Spleen (tissue), 13 donors: Measurements from ENCODE around the gene TENM3. TPM values are rescaled to one million over a fixed set of nuclear protein-coding genes. Genes with fewer than 3 reads are reported as not detected.
"Not testable (repeated sequence)": the region's sequence is repeated elsewhere in the genome, so short reads cannot be mapped to it uniquely, and the experiment has no call there.

ENCODE experiments used
- DNase-seq: peaks from one replicate; pipeline ENCODE4 v3.0.0-alpha.2; 2020
- H3K27ac ChIP-seq, 8 donors: fragments of 200-600 bp; sonication (generic) in 7 of 8; 1 replicate in 4 of 8; 2 replicates in 4 of 8; pipeline versions ENCODE4 v1.5.0 to v1.8.0; 2016 to 2021; ENCODE audit warnings: inconsistent platforms in 4 of 8, mild to moderate bottlenecking in 4 of 8, moderate library complexity in 1 of 8
- H3K27me3 ChIP-seq, 7 donors: fragments of 200-600 bp; sonication (generic) in 6 of 7; replicated peaks in 1 of 7; 1 replicate in 4 of 7; 2 replicates in 3 of 7; pipeline versions ENCODE4 v1.5.0 to v1.8.0; 2016 to 2021; ENCODE audit warnings: inconsistent platforms in 3 of 7, mild to moderate bottlenecking in 1 of 7
- H3K36me3 ChIP-seq, 6 donors: fragments of 200-600 bp; sonication (generic) in 5 of 6; 1 replicate in 4 of 6; 2 replicates in 2 of 6; pipeline versions ENCODE4 v1.5.0 to v1.8.0; 2016 to 2021; ENCODE audit warnings: inconsistent platforms in 2 of 6
- H3K4me1 ChIP-seq, 6 donors: fragments of 200-600 bp; sonication (generic) in 5 of 6; 1 replicate in 3 of 6; 2 replicates in 3 of 6; pipeline versions ENCODE4 v1.5.0 to v1.8.0; 2016 to 2021; ENCODE audit warnings: inconsistent platforms in 3 of 6
- H3K4me3 ChIP-seq, 8 donors: fragments of 200-600 bp; sonication (generic) in 7 of 8; 1 replicate in 4 of 8; 2 replicates in 4 of 8; pipeline versions ENCODE4 v1.5.0 to v1.8.0; 2016 to 2021; ENCODE audit warnings: inconsistent platforms in 4 of 8, mild to moderate bottlenecking in 4 of 8, moderate library complexity in 2 of 8
- H3K9me3 ChIP-seq, 8 donors: fragments of 200-600 bp; sonication (generic) in 7 of 8; 1 replicate in 4 of 8; 2 replicates in 4 of 8; pipeline versions ENCODE4 v1.5.0 to v1.8.0; 2016 to 2021; ENCODE audit warnings: inconsistent platforms in 4 of 8
- POLR2A ChIP-seq, 3 donors: fragments of 450-650 bp; IDR thresholded peaks; one replicate each; pipeline ENCODE4 v1.5.1; 2017; ENCODE audit warnings: antibody characterized with exemption in 3 of 3, mild to moderate bottlenecking in 1 of 3
- POLR2AphosphoS5 ChIP-seq, 3 donors: sonication (generic); formaldehyde crosslinking; IDR thresholded peaks; one replicate each; pipeline ENCODE4 v1.5.1; 2017; ENCODE audit warnings: antibody characterized with exemption in 3 of 3
- WGBS, 5 donors: extraction: QIAGEN DNeasy Blood & Tissue Kit in 3 of 5; methylation state at CpG; one replicate each; pipeline versions ENCODE4 v1.1.5 to v1.1.7; 2013 to 2018; 5-methylcytosine and 5-hydroxymethylcytosine counted together
- intact Hi-C: fragments of 100-400 bp; cut with DNase I; formaldehyde crosslinking; loops from one replicate; pipeline ENCODE4 v1.15.0; 2023; ENCODE audit warnings: low total_unique reads
- long read RNA-seq, 2 donors: transcript quantifications; one replicate each; lab custom pipeline, GENCODE V29; 2026
- polyA plus RNA-seq, 3 donors: library from polyadenylated mRNA; stranded (reverse); fragments of 200-250 nt; gene quantifications; one replicate each; pipeline ENCODE4 v1.2.1, GENCODE V29; 2013
- total RNA-seq, 7 donors: library from RNA; depleted of rRNA in 3 of 7; stranded (reverse); fragments of >200 nt in 3 of 7; fragmentation: NEBNext Ultra II Directional in 4 of 7; extraction: Animal tissue kit (Norgen Biotek cat#: 25700) in 4 of 7; gene quantifications; one replicate each; pipeline versions ENCODE4 v1.1.0 to v1.2.1, GENCODE V29; 2016 to 2021
- TF ChIP-seq, protein P1 (sequence below), 11 experiments: fragments of 200-600 bp in 7 of 11; fragments of 450-650 bp in 4 of 11; sonication (generic) in 4 of 11; IDR thresholded peaks in 8 of 11; conservative IDR thresholded peaks in 3 of 11; 1 replicate in 7 of 11; 2 replicates in 4 of 11; pipeline versions ENCODE4 v1.4.0 to v1.8.0; 2016 to 2021; ENCODE audit warnings: antibody characterized with exemption in 11 of 11, inconsistent platforms in 4 of 11, mild to moderate bottlenecking in 1 of 11
- donor health status: healthy with polysubstance abuse.
- donor health status: DM: no; HTN: no; CAD: no; lungs with moderate emphysema.
- donor health status: DM: no; HTN: no; CAD: no.
- donor health status: Bipolar disorder and iron deficiency.
- donor health status: healthy.
- donor health status: DM: no; HTN: no; CAD: no.
- donor health status: DM: yes; HTN: yes; CAD: no.

Gene TENM3
- 10 to 100 TPM in 6 of 7 donors, 1 to 10 TPM in 1; 9.2 to 45.6 (median 26.0) TPM for total RNA-seq
- polyA plus RNA-seq = 1 to 10 TPM in 1 of 3 donors, under 1 TPM in 2; 0.37 to 1.2 (median 0.46) TPM
- long read RNA-seq, donor 1 = 0 reads
- long read RNA-seq, donor 2 = 0 reads

- H3K27me3 ChIP-seq, H3K4me3 ChIP-seq, DNase-seq, H3K4me1 ChIP-seq, intact Hi-C loops, H3K27ac ChIP-seq, H3K36me3 ChIP-seq: not testable (repeated sequence)
- WGBS, 5 donors = 85 to 91% (median 89%) methylated on average over 8 of the region's 8 CpGs
- H3K9me3 ChIP-seq = peaks cover 0 to 11% (median 0%) of the 10 kb centered on the region in 8 donors
Measured at GRCh38 chr4:182243204-182243603, at the start of gene TENM3. TENM3 (plus strand) TSS chr4:182243402; CDS start chr4:182324021, 80,619 bp downstream.

GRCh38 chr4:182194091-182194824 is 48.9 kb upstream of the TENM3 start:
- Histone ChIP-seq H3K36me3 (no peaks in the 10 kb centered on the region), H3K4me3 (no peak overlapping the region), H3K4me1 (no peaks in the 10 kb centered on the region), H3K27me3 (no peaks in the 10 kb centered on the region), H3K9me3 (no peaks in the 10 kb centered on the region), H3K27ac (no peak overlapping the region)
- 82 to 88% (median 85%) methylated on average over 15 of the region's 15 CpGs for WGBS, 5 donors
- intact Hi-C loops = no loop called here
- DNase-seq = no peak
- TF ChIP-seq POLR2A (IDR thresholded peaks at IDR 0.05) = no peak
- TF ChIP-seq, protein P1, sequence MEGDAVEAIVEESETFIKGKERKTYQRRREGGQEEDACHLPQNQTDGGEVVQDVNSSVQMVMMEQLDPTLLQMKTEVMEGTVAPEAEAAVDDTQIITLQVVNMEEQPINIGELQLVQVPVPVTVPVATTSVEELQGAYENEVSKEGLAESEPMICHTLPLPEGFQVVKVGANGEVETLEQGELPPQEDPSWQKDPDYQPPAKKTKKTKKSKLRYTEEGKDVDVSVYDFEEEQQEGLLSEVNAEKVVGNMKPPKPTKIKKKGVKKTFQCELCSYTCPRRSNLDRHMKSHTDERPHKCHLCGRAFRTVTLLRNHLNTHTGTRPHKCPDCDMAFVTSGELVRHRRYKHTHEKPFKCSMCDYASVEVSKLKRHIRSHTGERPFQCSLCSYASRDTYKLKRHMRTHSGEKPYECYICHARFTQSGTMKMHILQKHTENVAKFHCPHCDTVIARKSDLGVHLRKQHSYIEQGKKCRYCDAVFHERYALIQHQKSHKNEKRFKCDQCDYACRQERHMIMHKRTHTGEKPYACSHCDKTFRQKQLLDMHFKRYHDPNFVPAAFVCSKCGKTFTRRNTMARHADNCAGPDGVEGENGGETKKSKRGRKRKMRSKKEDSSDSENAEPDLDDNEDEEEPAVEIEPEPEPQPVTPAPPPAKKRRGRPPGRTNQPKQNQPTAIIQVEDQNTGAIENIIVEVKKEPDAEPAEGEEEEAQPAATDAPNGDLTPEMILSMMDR (IDR thresholded peaks at IDR 0.05 in 8 of 11, conservative IDR thresholded peaks at IDR 0.05 in 3 of 11) = no peak
- no peak for TF ChIP-seq POLR2AphosphoS5 (IDR thresholded peaks at IDR 0.05)

DNA sequence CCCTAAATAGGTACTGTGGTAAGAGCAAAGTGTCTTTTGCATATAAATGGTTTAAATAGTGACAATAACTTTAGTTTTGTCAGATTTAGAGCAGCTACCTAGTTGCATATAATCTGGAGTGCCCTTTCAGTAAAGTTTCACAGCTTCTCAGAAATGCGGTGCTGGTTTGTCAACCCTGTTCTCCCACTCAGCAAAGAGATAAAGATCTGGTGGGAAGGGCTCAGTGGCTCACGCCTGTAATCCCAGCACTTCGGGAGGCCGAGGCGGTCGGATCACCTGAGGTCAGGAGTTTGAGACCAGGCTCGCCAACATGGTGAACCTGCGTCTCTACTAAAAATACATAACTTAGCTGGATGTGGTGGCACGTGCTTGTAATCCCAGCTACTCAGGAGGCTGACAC is 45.6 kb upstream of the TENM3 start:
- Histone ChIP-seq H3K27ac (no peak overlapping the region), H3K4me3 (no peak overlapping the region), H3K36me3 (no peaks in the 10 kb centered on the region), H3K9me3 (no peaks in the 10 kb centered on the region), H3K4me1 (no peaks in the 10 kb centered on the region), H3K27me3 (no peaks in the 10 kb centered on the region)
- 90 to 93% (median 91%) methylated on average over 9 of the region's 9 CpGs for WGBS, 5 donors
- intact Hi-C loops = no loop called here
- TF ChIP-seq, protein P1 (IDR thresholded peaks at IDR 0.05 in 8 of 11, conservative IDR thresholded peaks at IDR 0.05 in 3 of 11) = no peak
- no peak for TF ChIP-seq POLR2A (IDR thresholded peaks at IDR 0.05)
- no peak for TF ChIP-seq POLR2AphosphoS5 (IDR thresholded peaks at IDR 0.05)
- no peak for DNase-seq

- Histone ChIP-seq H3K9me3 (no peaks in the 10 kb centered on the region), H3K27ac (no peak overlapping the region), H3K36me3 (no peaks in the 10 kb centered on the region), H3K27me3 (no peaks in the 10 kb centered on the region), H3K4me3 (no peak overlapping the region), H3K4me1 (no peaks in the 10 kb centered on the region)
- intact Hi-C loops = no loop called here
- no peak for DNase-seq
- TF ChIP-seq POLR2AphosphoS5 (IDR thresholded peaks at IDR 0.05) (no peak), POLR2A (IDR thresholded peaks at IDR 0.05) (no peak)
- TF ChIP-seq, protein P1 (IDR thresholded peaks at IDR 0.05 in 8 of 11, conservative IDR thresholded peaks at IDR 0.05 in 3 of 11) = no peak
- 55 to 66% (median 63%) methylated on average over 3 of the region's 3 CpGs for WGBS, 5 donors
Measured at GRCh38 chr4:182201871-182202270, 41.3 kb upstream of the TENM3 start.
